ENCODE results near the gene SAMD4B. TPM values are rescaled to one million over a fixed set of nuclear protein-coding genes. Genes with fewer than 3 reads are reported as not detected.
"Not testable (repeated sequence)": the region's sequence is repeated elsewhere in the genome, so short reads cannot be mapped to it uniquely, and the experiment has no call there.

The SAMD4B gene
- total RNA-seq, 2 experiments from 2014 or later: 59.4 to 60.0 TPM

- ChIA-PET CTCF (ENCODE audit: unreplicated experiment) (no interaction called here), POLR2A (no interaction called here)
- no peaks in the 10 kb centered on the region for H3K9me2 ChIP-seq (ENCODE audit: insufficient read depth, low read length)
- no peaks in the 10 kb centered on the region for H3K79me2 ChIP-seq (ENCODE audit: insufficient read depth, low read depth, low read length)
- no peak for DNase-seq (ENCODE audit: low spot score)
- H4K20me1 ChIP-seq (ENCODE audit: insufficient read depth, low read length): no peaks in the 10 kb centered on the region
- no peaks in the 10 kb centered on the region for H3K9me3 ChIP-seq (ENCODE audit: low read length)
- H2AFZ ChIP-seq (ENCODE audit: low read length): no peak overlapping the region
- TF ChIP-seq EZH2phosphoT487 (IDR thresholded peaks at IDR 0.05; ENCODE audit: borderline replicate concordance, low read depth, low read length): no peak
- TF ChIP-seq, protein P1, sequence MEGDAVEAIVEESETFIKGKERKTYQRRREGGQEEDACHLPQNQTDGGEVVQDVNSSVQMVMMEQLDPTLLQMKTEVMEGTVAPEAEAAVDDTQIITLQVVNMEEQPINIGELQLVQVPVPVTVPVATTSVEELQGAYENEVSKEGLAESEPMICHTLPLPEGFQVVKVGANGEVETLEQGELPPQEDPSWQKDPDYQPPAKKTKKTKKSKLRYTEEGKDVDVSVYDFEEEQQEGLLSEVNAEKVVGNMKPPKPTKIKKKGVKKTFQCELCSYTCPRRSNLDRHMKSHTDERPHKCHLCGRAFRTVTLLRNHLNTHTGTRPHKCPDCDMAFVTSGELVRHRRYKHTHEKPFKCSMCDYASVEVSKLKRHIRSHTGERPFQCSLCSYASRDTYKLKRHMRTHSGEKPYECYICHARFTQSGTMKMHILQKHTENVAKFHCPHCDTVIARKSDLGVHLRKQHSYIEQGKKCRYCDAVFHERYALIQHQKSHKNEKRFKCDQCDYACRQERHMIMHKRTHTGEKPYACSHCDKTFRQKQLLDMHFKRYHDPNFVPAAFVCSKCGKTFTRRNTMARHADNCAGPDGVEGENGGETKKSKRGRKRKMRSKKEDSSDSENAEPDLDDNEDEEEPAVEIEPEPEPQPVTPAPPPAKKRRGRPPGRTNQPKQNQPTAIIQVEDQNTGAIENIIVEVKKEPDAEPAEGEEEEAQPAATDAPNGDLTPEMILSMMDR (conservative IDR thresholded peaks at IDR 0.05; ENCODE audit: low read length): no peak
- H3K4me1 ChIP-seq (ENCODE audit: insufficient read depth, low read length, poor library complexity, severe bottlenecking): no peaks in the 10 kb centered on the region
- H3K27ac ChIP-seq (ENCODE audit: low read depth, low read length, poor library complexity, severe bottlenecking): no peak overlapping the region
- intact Hi-C loops (cut with micrococcal nuclease; ENCODE audit: unreplicated experiment): no loop called here
- BruUV-seq (replicated peaks): no TSS peak
- H3K4me2 ChIP-seq (ENCODE audit: low read length): no peak overlapping the region
- no peak overlapping the region for H3K4me3 ChIP-seq (ENCODE audit: low read depth, low read length, poor library complexity, severe bottlenecking)
- H3K36me3 ChIP-seq (ENCODE audit: insufficient read depth, low read length): peaks cover 85% of the 10 kb centered on the region
Observed at GRCh38 chr19:39375929-39376328, 33.7 kb downstream of the SAMD4B start.

DNA sequence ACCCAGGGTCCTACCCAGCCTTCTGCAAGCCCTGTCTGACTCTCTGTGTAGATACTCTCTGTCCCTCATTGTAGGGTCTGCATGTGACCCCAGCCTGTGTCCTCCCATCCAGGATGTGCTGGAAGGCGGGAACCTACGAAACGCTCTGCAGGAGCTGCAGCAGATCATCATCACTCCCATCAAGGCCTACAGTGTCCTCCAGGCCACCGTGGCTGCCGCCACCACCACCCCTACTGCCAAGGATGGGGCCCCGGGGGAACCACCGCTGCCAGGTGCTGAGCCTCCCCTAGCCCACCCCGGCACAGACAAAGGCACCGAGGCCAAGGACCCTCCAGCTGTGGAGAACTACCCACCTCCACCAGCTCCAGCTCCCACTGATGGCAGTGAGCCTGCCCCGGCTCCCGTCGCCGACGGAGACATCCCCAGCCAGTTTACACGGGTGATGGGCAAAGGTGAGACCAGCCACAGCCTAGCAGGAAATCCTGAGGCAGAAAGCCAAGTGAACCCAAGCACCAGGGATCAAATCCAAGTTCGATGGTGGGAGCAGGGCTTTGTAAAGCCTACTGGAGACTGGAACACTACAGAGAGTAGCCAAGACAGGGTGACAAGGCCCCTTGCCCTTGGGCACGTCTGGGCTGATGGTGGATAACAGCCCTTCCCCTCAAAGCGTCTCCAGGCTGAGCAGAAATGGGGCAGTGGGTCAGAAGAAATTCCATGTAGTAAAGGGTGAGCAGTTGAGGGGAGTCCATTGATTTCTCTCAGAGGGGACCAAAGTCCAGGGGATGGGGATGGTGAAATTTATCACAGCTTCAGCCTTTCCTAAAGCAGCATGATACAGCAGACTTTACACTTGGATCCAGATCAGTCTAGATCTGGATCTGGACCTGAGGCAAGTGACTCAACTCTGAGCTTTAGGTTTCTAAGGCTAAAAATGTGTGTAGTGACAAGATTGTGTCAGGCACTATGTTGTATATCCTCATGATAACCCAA lies 35.4 kb downstream of the SAMD4B start:
- H3K4me2 ChIP-seq (ENCODE audit: low read length): no peak overlapping the region
- no peak overlapping the region for H2AFZ ChIP-seq (ENCODE audit: low read length)
- H3K79me2 ChIP-seq (ENCODE audit: insufficient read depth, low read depth, low read length): no peaks in the 10 kb centered on the region
- DNase-seq (ENCODE audit: low spot score): no peak
- H3K27ac ChIP-seq (ENCODE audit: low read depth, low read length, poor library complexity, severe bottlenecking): no peak overlapping the region
- H4K20me1 ChIP-seq (ENCODE audit: insufficient read depth, low read length): no peaks in the 10 kb centered on the region
- ChIA-PET CTCF (ENCODE audit: unreplicated experiment) (no interaction called here), POLR2A (no interaction called here)
- H3K4me1 ChIP-seq (ENCODE audit: insufficient read depth, low read length, poor library complexity, severe bottlenecking): no peaks in the 10 kb centered on the region
- peaks cover 85% of the 10 kb centered on the region for H3K36me3 ChIP-seq (ENCODE audit: insufficient read depth, low read length)
- H3K9me2 ChIP-seq (ENCODE audit: insufficient read depth, low read length): no peaks in the 10 kb centered on the region
- H3K4me3 ChIP-seq (ENCODE audit: low read depth, low read length, poor library complexity, severe bottlenecking): no peak overlapping the region
- H3K9me3 ChIP-seq (ENCODE audit: low read length): no peaks in the 10 kb centered on the region
- BruUV-seq (replicated peaks): no TSS peak
- intact Hi-C loops (cut with micrococcal nuclease; ENCODE audit: unreplicated experiment): no loop called here
- no peak for TF ChIP-seq EZH2phosphoT487 (IDR thresholded peaks at IDR 0.05; ENCODE audit: borderline replicate concordance, low read depth, low read length)
- TF ChIP-seq, protein P1 (conservative IDR thresholded peaks at IDR 0.05; ENCODE audit: low read length): no peak

- CTCF ChIA-PET (ENCODE audit: unreplicated experiment); H3K79me2 ChIP-seq (ENCODE audit: insufficient read depth, low read depth, low read length); H3K9me2 ChIP-seq (ENCODE audit: insufficient read depth, low read length); DNase-seq (ENCODE audit: low spot score); H3K9me3 ChIP-seq (ENCODE audit: low read length); intact Hi-C loops (cut with micrococcal nuclease; ENCODE audit: unreplicated experiment); H3K27ac ChIP-seq (ENCODE audit: low read depth, low read length, poor library complexity, severe bottlenecking); H4K20me1 ChIP-seq (ENCODE audit: insufficient read depth, low read length); POLR2A ChIA-PET; H3K4me2 ChIP-seq (ENCODE audit: low read length); H3K4me1 ChIP-seq (ENCODE audit: insufficient read depth, low read length, poor library complexity, severe bottlenecking); H3K4me3 ChIP-seq (ENCODE audit: low read depth, low read length, poor library complexity, severe bottlenecking); H2AFZ ChIP-seq (ENCODE audit: low read length); BruUV-seq (replicated peaks): not testable (repeated sequence)
- H3K36me3 ChIP-seq (ENCODE audit: insufficient read depth, low read length): peaks cover 84% of the 10 kb centered on the region
Observed at GRCh38 chr19:39379366-39379765, 37.1 kb downstream of the SAMD4B start.
